Measurements from ENCODE around the gene AK8.

AK8 gene

GRCh38 chr9:132801659-132802058, 76.4 kb downstream of the AK8 start:
- TF ChIP-seq CTCF (IDR thresholded peaks at IDR 0.05; ENCODE audit: low read depth, low read length), result no peak
- Histone ChIP-seq H3K27me3 (no peaks in the 10 kb centered on the region), H3K9me3 (no peaks in the 10 kb centered on the region), H3K36me3 (no peaks in the 10 kb centered on the region), H3K4me3 (ENCODE audit: low read depth, low read length) (no peak overlapping the region), H3K4me1 (peaks cover 16% of the 10 kb centered on the region)
- no peak for DNase-seq

- no peaks in the 10 kb centered on the region for H3K27me3 ChIP-seq
- H3K4me1 ChIP-seq, result peaks cover 16% of the 10 kb centered on the region
- no peaks in the 10 kb centered on the region for H3K9me3 ChIP-seq
- peak; percentile 93 for DNase-seq
- H3K36me3 ChIP-seq, result no peaks in the 10 kb centered on the region
- peak overlapping the region; percentile 45 for H3K4me3 ChIP-seq (ENCODE audit: low read depth, low read length)
- peak; percentile 86 for TF ChIP-seq CTCF (IDR thresholded peaks at IDR 0.05; ENCODE audit: low read depth, low read length)
Measured at GRCh38 chr9:132800038-132800648, 77.9 kb downstream of the AK8 start.

- H3K36me3 ChIP-seq, result no peaks in the 10 kb centered on the region
- H3K4me1 ChIP-seq, result peaks cover 16% of the 10 kb centered on the region
- TF ChIP-seq CTCF (IDR thresholded peaks at IDR 0.05; ENCODE audit: low read depth, low read length), result peak; percentile 69
- peak overlapping the region; percentile 45 for H3K4me3 ChIP-seq (ENCODE audit: low read depth, low read length)
- no peaks in the 10 kb centered on the region for H3K9me3 ChIP-seq
- DNase-seq, result peak; percentile 93
- H3K27me3 ChIP-seq, result no peaks in the 10 kb centered on the region
Measured at GRCh38 chr9:132798817-132799790, 79.0 kb downstream of the AK8 start.

- Histone ChIP-seq H3K9me3 (no peaks in the 10 kb centered on the region), H3K4me3 (ENCODE audit: low read depth, low read length) (no peak overlapping the region), H3K4me1 (peaks cover 16% of the 10 kb centered on the region), H3K36me3 (no peaks in the 10 kb centered on the region), H3K27me3 (no peaks in the 10 kb centered on the region)
- no peak for DNase-seq
- no peak for TF ChIP-seq CTCF (IDR thresholded peaks at IDR 0.05; ENCODE audit: low read depth, low read length)
Measured at GRCh38 chr9:132797861-132798659, 80.0 kb downstream of the AK8 start.

GRCh38 chr9:132795511-132796303, 82.4 kb downstream of the AK8 start:
- no peak for DNase-seq
- no peak for TF ChIP-seq CTCF (IDR thresholded peaks at IDR 0.05; ENCODE audit: low read depth, low read length)

More at GRCh38 chr9:132795511-132796303, 82.4 kb downstream of the AK8 start:
- H3K9me3 ChIP-seq, result no peaks in the 10 kb centered on the region
- H3K4me1 ChIP-seq, result peaks cover 16% of the 10 kb centered on the region
- H3K36me3 ChIP-seq, result no peaks in the 10 kb centered on the region
- no peaks in the 10 kb centered on the region for H3K27me3 ChIP-seq
- no peak overlapping the region for H3K4me3 ChIP-seq (ENCODE audit: low read depth, low read length)
